HT-29 (cell line): ENCODE results near the gene GRK3. TPM values are rescaled to one million over a fixed set of nuclear protein-coding genes. Genes with fewer than 3 reads are reported as not detected.
"Not testable (repeated sequence)": the region's sequence is repeated elsewhere in the genome, so short reads cannot be mapped to it uniquely, and the experiment has no call there.

ENCODE experiments used
- DNase-seq: peaks from one replicate; pipeline ENCODE4 v3.0.0-alpha.2; 2015; ENCODE audit warnings: low spot score
- total RNA-seq: library from RNA; depleted of rRNA; stranded (reverse); fragments of >200 nt; shearing (Covaris generic); gene quantifications from 2 replicates; pipeline ENCODE4 v1.2.3, GENCODE V29; 2014

Gene GRK3
- total RNA-seq, 1 experiment from 2014 or later, result 1.5 TPM

- DNase-seq, result no peak
Observed at GRCh38 chr22:25551396-25551795, 13.1 kb upstream of the GRK3 start.

GRCh38 chr22:25552405-25552804 is 12.1 kb upstream of the GRK3 start:
- DNase-seq, result not testable (repeated sequence)

- no peak for DNase-seq
Observed at GRCh38 chr22:25553131-25553530, 11.3 kb upstream of the GRK3 start.

GRCh38 chr22:25554238-25554671 is 10.2 kb upstream of the GRK3 start:
- DNase-seq, result no peak

- DNase-seq, result no peak
Observed at GRCh38 chr22:25554689-25555088, 9.8 kb upstream of the GRK3 start.

- DNase-seq, result no peak
Observed at GRCh38 chr22:25555586-25555985, 8.9 kb upstream of the GRK3 start.

GRCh38 chr22:25557218-25557617 is 7.3 kb upstream of the GRK3 start:
- no peak for DNase-seq

- DNase-seq, result no peak
Observed at GRCh38 chr22:25558341-25558740, 6.1 kb upstream of the GRK3 start.

- DNase-seq, result not testable (repeated sequence)
Observed at GRCh38 chr22:25559910-25560309, 4.6 kb upstream of the GRK3 start.

GRCh38 chr22:25561182-25561581 is 3.3 kb upstream of the GRK3 start:
- DNase-seq, result not testable (repeated sequence)

GRCh38 chr22:25561927-25562326 is 2.5 kb upstream of the GRK3 start:
- DNase-seq, result not testable (repeated sequence)

- DNase-seq, result not testable (repeated sequence)
Observed at GRCh38 chr22:25562966-25563760, 1.3 kb upstream of the GRK3 start.

GRCh38 chr22:25563761-25564319 is 635 bp upstream of the GRK3 start:
- DNase-seq, result peak; percentile 28

GRCh38 chr22:25564979-25565677 is 653 bp downstream of the GRK3 start:
- peak; percentile 5 for DNase-seq

- DNase-seq, result no peak
Observed at GRCh38 chr22:25566186-25566897, 1.9 kb downstream of the GRK3 start.

GRCh38 chr22:25566898-25567235 is 2.4 kb downstream of the GRK3 start:
- no peak for DNase-seq

GRCh38 chr22:25567251-25567675 is 2.8 kb downstream of the GRK3 start:
- DNase-seq, result no peak

GRCh38 chr22:25568066-25568465 is 3.6 kb downstream of the GRK3 start:
- DNase-seq, result not testable (repeated sequence)

GRCh38 chr22:25569361-25569760 is 4.9 kb downstream of the GRK3 start:
- no peak for DNase-seq

- DNase-seq, result no peak
Observed at GRCh38 chr22:25569983-25570382, 5.5 kb downstream of the GRK3 start.

- no peak for DNase-seq
Observed at GRCh38 chr22:25570486-25570885, 6.0 kb downstream of the GRK3 start.
